Karpas-422 (cell line): ENCODE measurements around the gene TMEM183A. TPM values are rescaled to one million over a fixed set of nuclear protein-coding genes. Genes with fewer than 3 reads are reported as not detected.
"Not testable (repeated sequence)": the region's sequence is repeated elsewhere in the genome, so short reads cannot be mapped to it uniquely, and the experiment has no call there.

Experiments
- DNase-seq: peaks from one replicate; pipeline ENCODE4 v3.0.0-alpha.2; 2015
- H2AFZ ChIP-seq: fragments of 200-600 bp; sonication (generic); 2 replicates; pipeline ENCODE4 v1.6.1; 2014; ENCODE audit warnings: antibody characterized with exemption, low read length, mixed read lengths
- H3K27ac ChIP-seq: fragments of 200-600 bp; sonication (generic); 2 replicates; pipeline ENCODE4 v1.5.1; 2014; ENCODE audit warnings: mild to moderate bottlenecking, low read length, moderate library complexity
- H3K27me3 ChIP-seq: fragments of 200-600 bp; sonication (generic); 2 replicates; pipeline ENCODE4 v1.6.1; 2014; ENCODE audit warnings: low read length, mixed read lengths
- H3K36me3 ChIP-seq: fragments of 200-600 bp; sonication (generic); 2 replicates; pipeline ENCODE4 v1.6.1; 2014; ENCODE audit warnings: low read length, mixed read lengths; ENCODE audit not compliant: insufficient read depth
- H3K4me1 ChIP-seq: fragments of 200-600 bp; sonication (generic); 2 replicates; pipeline ENCODE4 v1.6.1; 2014; ENCODE audit warnings: mild to moderate bottlenecking, low read length, mixed read lengths
- H3K4me2 ChIP-seq: fragments of 200-600 bp; sonication (generic); 2 replicates; pipeline ENCODE4 v1.6.1; 2014; ENCODE audit warnings: low read length, low read depth, mild to moderate bottlenecking; ENCODE audit not compliant: poor library complexity, severe bottlenecking
- H3K4me3 ChIP-seq: fragments of 200-600 bp; sonication (generic); 2 replicates; pipeline ENCODE4 v1.5.1; 2014; ENCODE audit warnings: mild to moderate bottlenecking, antibody characterized with exemption, low read length, mixed read lengths
- H3K79me2 ChIP-seq: fragments of 200-600 bp; sonication (generic); 2 replicates; pipeline ENCODE4 v1.6.1; 2014; ENCODE audit warnings: mild to moderate bottlenecking, low read length, mixed read lengths
- H3K9ac ChIP-seq: fragments of 200-600 bp; sonication (generic); 2 replicates; pipeline ENCODE4 v1.6.0; 2014; ENCODE audit warnings: low read length
- H3K9me2 ChIP-seq: fragments of 200-600 bp; sonication (generic), shearing (Covaris generic); replicated peaks from 2 replicates; pipeline ENCODE4 v1.6.0; 2014; ENCODE audit warnings: mild to moderate bottlenecking, low read length, moderate library complexity; ENCODE audit not compliant: insufficient read depth
- H3K9me3 ChIP-seq: fragments of 300-700, 200-600 bp; sonication (generic); 2 replicates; pipeline ENCODE4 v1.6.1; 2014; ENCODE audit warnings: low read length, mixed read lengths
- H4K20me1 ChIP-seq: fragments of 200-600 bp; sonication (generic); 2 replicates; pipeline ENCODE4 v1.6.1; 2014; ENCODE audit warnings: mild to moderate bottlenecking, antibody characterized with exemption, low read length, low read depth; ENCODE audit not compliant: insufficient read depth
- total RNA-seq: library from RNA; depleted of rRNA; stranded (reverse); fragments of >200 nt; shearing (Covaris generic); gene quantifications from 2 replicates; pipeline ENCODE4 v1.2.3, GENCODE V29; 2014; ENCODE audit warnings: low replicate concordance

Gene TMEM183A
- total RNA-seq, 1 experiment from 2014 or later = 81.0 TPM

- peaks cover 4% of the 10 kb centered on the region for H3K4me1 ChIP-seq
- no peak overlapping the region for H3K4me3 ChIP-seq
- no peaks in the 10 kb centered on the region for H4K20me1 ChIP-seq
- no peaks in the 10 kb centered on the region for H3K27me3 ChIP-seq
- H3K4me2 ChIP-seq = no peak overlapping the region
- H3K36me3 ChIP-seq = no peaks in the 10 kb centered on the region
- H2AFZ ChIP-seq = no peak overlapping the region
- H3K9me3 ChIP-seq = no peaks in the 10 kb centered on the region
- DNase-seq = no peak
- H3K9ac ChIP-seq = no peak overlapping the region
- no peaks in the 10 kb centered on the region for H3K79me2 ChIP-seq
- no peaks in the 10 kb centered on the region for H3K9me2 ChIP-seq
- no peak overlapping the region for H3K27ac ChIP-seq
Observed at GRCh38 chr1:202994756-202995155, 12.4 kb upstream of the TMEM183A start.

- no peaks in the 10 kb centered on the region for H3K79me2 ChIP-seq
- peak overlapping the region; percentile 47 for H3K9ac ChIP-seq
- no peaks in the 10 kb centered on the region for H4K20me1 ChIP-seq
- no peaks in the 10 kb centered on the region for H3K9me2 ChIP-seq
- peaks cover 4% of the 10 kb centered on the region for H3K4me1 ChIP-seq
- H3K9me3 ChIP-seq = no peaks in the 10 kb centered on the region
- peak overlapping the region; percentile 41 for H3K4me2 ChIP-seq
- H2AFZ ChIP-seq = peak overlapping the region; percentile 92
- DNase-seq = peak; percentile 87
- H3K27ac ChIP-seq = no peak overlapping the region
- no peaks in the 10 kb centered on the region for H3K27me3 ChIP-seq
- no peaks in the 10 kb centered on the region for H3K36me3 ChIP-seq
- peak overlapping the region; percentile 19; the same call in 1 of the 2 replicates for H3K4me3 ChIP-seq
Observed at GRCh38 chr1:202998836-202999750, 8.1 kb upstream of the TMEM183A start.

GRCh38 chr1:203000217-203000944, 6.8 kb upstream of the TMEM183A start:
- Histone ChIP-seq H3K9me3 (no peaks in the 10 kb centered on the region), H3K4me3 (no peak overlapping the region), H4K20me1 (no peaks in the 10 kb centered on the region), H3K9me2 (no peaks in the 10 kb centered on the region), H3K79me2 (no peaks in the 10 kb centered on the region), H2AFZ (no peak overlapping the region), H3K36me3 (no peaks in the 10 kb centered on the region), H3K27ac (no peak overlapping the region), H3K4me2 (no peak overlapping the region), H3K27me3 (no peaks in the 10 kb centered on the region), H3K4me1 (peaks cover 4% of the 10 kb centered on the region), H3K9ac (no peak overlapping the region)
- DNase-seq = no peak

GRCh38 chr1:203001986-203002385, 5.2 kb upstream of the TMEM183A start:
- H3K79me2 ChIP-seq = no peaks in the 10 kb centered on the region
- no peak overlapping the region for H3K4me2 ChIP-seq
- no peaks in the 10 kb centered on the region for H4K20me1 ChIP-seq
- no peak overlapping the region for H3K9ac ChIP-seq
- DNase-seq = no peak
- no peak overlapping the region for H3K27ac ChIP-seq
- no peaks in the 10 kb centered on the region for H3K27me3 ChIP-seq
- H3K9me2 ChIP-seq = no peaks in the 10 kb centered on the region
- no peaks in the 10 kb centered on the region for H3K36me3 ChIP-seq
- no peaks in the 10 kb centered on the region for H3K9me3 ChIP-seq
- H3K4me1 ChIP-seq = peaks cover 13% of the 10 kb centered on the region
- H2AFZ ChIP-seq = no peak overlapping the region
- no peak overlapping the region for H3K4me3 ChIP-seq

GRCh38 chr1:203002951-203003350, 4.2 kb upstream of the TMEM183A start:
- H3K9me2 ChIP-seq = no peaks in the 10 kb centered on the region
- no peak overlapping the region for H3K4me3 ChIP-seq
- H4K20me1 ChIP-seq = 0 out of 2 replicates have a peak, but pooled peaks cover under 1% of the 10 kb centered on the region
- no peak overlapping the region for H2AFZ ChIP-seq
- H3K27me3 ChIP-seq = no peaks in the 10 kb centered on the region
- no peak overlapping the region for H3K27ac ChIP-seq
- no peaks in the 10 kb centered on the region for H3K9me3 ChIP-seq
- H3K36me3 ChIP-seq = no peaks in the 10 kb centered on the region
- H3K79me2 ChIP-seq = peaks cover 7% of the 10 kb centered on the region
- peaks cover 13% of the 10 kb centered on the region for H3K4me1 ChIP-seq
- no peak for DNase-seq
- H3K9ac ChIP-seq = no peak overlapping the region
- H3K4me2 ChIP-seq = no peak overlapping the region

GRCh38 chr1:203005395-203006142, 1.6 kb upstream of the TMEM183A start:
- H3K4me2 ChIP-seq, H3K9ac ChIP-seq, H4K20me1 ChIP-seq, H3K9me2 ChIP-seq, H3K27ac ChIP-seq, DNase-seq, H2AFZ ChIP-seq, H3K4me3 ChIP-seq, H3K9me3 ChIP-seq, H3K27me3 ChIP-seq: not testable (repeated sequence)
- Histone ChIP-seq H3K4me1 (peaks cover 27% of the 10 kb centered on the region), H3K79me2 (peaks cover 33% of the 10 kb centered on the region), H3K36me3 (peaks cover 15% of the 10 kb centered on the region)

GRCh38 chr1:203009185-203009584, 2.0 kb downstream of the TMEM183A start:
- Histone ChIP-seq H3K27me3 (no peaks in the 10 kb centered on the region), H3K4me1 (peaks cover 32% of the 10 kb centered on the region), H3K9me2 (no peaks in the 10 kb centered on the region), H3K79me2 (peaks cover 61% of the 10 kb centered on the region), H2AFZ (no peak overlapping the region), H3K4me3 (no peak overlapping the region), H3K27ac (no peak overlapping the region), H4K20me1 (0 out of 2 replicates have a peak, but pooled peaks cover 3% of the 10 kb centered on the region), H3K9me3 (no peaks in the 10 kb centered on the region), H3K9ac (0 out of 2 replicates have a peak overlapping the region, but pooled peaks have one; percentile 94), H3K36me3 (peaks cover 38% of the 10 kb centered on the region), H3K4me2 (peak overlapping the region; percentile 96)
- no peak for DNase-seq
